HG03064 (cell line): Measurements from ENCODE around the gene ROBO2.

ENCODE experiments used
- ATAC-seq: cut with Tn5 transposase; IDR thresholded peaks from one replicate; pipeline ENCODE4 v1.9.1; 2021; ENCODE audit warnings: low read depth; ENCODE audit not compliant: unreplicated experiment

ROBO2 gene

DNA sequence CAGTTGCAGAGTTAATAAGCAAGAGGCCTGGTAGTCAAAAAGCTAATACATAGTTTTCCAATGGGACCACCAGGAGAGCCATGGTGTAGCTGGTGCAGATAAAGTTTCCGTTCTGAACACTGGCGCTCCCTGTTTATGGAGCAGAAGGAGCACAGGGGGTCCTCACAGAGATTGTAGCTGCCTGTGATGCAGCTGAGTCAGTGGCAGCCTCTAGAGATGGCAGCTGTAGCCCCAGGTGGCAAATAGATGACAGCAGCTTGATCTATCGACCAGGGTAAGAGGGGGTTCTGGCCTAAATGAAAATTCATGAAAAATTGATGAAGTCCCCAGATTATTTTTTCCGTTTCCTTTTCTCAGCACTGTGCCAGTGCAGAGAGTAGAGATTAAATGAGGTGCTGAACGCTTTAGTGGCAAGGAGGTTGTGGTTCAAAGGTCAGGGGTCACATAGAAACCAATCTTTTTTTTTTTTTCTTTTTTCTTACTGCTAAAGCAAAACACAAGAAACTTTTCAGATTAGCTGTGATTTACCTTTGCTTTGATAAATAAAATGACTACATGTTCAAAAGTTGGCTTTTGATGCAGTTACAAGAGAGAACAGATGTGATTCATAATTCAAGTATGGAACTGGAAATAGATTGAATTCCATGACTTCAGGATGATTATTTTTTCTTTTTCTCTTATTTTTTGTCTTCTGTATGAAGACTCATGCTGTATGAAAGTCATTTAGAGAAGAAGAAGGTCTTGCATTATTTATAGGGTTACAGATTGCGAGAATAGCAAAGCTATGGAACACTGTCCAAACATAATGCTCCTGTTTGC is 63.3 kb downstream of the ROBO2 start:
- no peak for ATAC-seq

DNA sequence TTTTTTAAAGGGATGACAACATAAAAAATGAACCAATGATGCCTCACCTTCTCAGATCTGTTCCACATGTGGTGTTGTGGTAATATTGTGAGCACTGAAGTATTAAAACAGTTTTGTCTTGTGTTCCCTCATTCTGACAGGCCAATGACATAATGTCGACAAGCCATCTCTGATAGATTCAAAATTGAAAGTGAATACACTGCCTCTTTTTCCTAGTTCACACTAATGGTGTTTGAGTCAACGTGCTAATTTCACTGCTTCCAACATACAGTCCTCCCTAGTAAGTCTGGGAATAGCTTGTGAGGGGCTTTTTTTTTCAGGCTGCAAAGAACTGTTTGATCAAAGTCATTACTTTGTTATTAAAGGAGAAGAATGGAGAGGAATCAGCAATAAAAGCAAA is 82.8 kb downstream of the ROBO2 start:
- no peak for ATAC-seq

DNA sequence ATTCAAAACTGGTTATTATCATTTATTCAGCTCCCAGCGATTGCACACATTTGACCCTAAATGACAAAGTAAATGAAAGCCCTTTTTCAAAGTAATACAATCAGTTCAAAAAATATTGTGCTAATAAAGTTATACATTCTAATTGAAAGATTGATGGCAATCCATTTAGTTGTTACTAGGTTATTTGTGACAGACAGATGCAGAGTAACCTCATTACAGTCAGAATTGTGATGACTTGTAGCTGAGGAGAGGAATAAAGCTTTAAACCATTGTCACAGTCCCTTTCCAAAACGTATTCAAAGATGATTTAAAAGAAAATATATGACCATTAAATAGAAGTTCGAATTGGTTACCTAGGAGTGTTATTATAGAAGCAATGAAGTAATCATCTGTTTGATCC is 86.1 kb downstream of the ROBO2 start:
- no peak for ATAC-seq

DNA sequence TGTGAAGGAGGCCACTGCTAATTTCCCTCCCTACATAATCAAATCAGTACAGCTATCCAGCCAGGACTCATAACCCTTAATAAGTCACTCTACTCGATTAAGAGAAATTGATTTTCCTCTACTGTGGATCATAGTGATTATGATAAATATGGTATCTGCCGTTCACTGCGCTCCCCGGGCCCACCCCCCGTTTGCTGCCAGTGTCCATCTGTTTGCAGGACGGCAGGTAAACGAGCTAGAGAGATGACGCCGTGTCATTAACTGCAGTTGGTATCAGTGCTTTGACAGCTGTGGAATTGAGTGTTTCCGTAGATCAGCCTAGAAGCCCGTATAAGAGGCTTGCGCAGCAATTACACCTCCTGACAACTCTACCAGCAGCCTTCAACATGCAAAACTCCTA is 94.9 kb downstream of the ROBO2 start:
- no peak for ATAC-seq

DNA sequence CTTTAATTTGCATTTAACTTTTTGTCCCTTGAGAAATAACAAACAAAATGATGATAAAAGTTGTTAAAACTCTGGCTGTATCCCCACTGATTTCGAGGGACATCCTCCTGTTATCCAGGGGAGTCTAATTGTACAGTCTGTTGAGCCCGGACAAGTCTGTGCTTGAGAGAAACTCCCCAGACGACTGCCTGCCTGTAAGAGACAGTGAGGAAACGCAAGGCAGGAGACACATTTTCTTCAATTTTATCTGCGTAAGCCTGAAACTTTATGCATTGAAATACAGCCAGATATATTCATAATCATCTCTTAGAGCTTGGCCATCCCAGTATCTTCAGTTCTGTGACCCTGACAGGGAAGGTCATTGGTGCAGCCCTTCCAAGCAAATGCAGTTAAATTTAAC is 97.7 kb downstream of the ROBO2 start:
- ATAC-seq: no peak

DNA sequence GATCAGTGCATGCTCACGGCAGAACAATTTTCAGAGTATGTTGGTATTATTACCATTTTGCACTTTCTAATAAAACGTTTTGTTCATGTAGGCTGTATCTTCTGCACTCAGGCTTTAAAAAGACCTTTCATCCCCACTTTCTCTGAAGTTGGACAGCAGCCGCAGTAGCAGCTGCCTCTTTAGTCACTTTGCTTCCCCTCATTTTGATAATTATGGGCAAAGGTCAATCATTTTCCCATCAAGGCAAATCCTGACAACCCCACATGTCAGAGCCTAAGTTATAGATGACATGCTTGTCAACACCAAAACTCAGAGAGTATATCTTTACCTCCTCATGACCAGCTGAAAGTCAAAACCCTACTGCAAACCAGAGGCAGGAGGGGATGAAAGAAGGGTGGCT is 99.7 kb downstream of the ROBO2 start:
- ATAC-seq: no peak

DNA sequence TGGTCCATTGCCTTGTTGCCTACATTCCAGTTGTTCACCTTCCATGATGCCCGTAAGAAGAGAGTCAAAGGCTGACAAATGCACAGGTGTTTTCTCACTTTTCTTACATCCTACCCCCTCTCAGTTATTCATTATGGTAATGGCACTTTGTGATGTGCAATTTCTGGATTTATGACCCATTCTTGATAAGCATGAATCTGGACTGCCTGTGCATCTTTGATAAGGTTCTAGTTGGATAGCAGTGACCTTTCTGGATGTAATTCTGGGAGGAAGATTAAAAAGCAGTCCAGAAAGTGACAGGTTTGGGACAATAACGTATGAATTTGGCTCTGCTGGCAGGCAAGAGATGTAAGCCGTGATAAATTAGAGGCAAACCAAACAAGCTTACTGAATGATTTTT is 101.5 kb downstream of the ROBO2 start:
- no peak for ATAC-seq

DNA sequence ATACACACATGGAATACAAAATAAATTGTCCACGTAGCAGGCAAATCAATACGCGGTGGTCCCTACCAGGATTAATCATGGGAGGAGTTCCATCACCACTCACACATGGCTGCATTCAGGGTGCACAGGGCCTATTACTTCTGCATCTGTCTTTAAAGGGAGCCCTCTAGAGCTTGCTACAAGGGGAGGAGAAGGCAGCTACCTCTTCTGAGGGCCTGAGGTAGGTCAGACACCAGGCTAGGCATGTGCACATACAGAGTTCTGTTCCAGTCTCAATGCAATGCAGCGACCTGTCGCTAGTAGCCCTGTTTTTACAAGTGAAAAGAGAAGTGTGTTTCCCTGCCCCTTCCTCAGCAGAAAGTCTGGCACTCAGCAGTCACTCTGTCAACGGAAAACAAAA is 102.7 kb downstream of the ROBO2 start:
- no peak for ATAC-seq

DNA sequence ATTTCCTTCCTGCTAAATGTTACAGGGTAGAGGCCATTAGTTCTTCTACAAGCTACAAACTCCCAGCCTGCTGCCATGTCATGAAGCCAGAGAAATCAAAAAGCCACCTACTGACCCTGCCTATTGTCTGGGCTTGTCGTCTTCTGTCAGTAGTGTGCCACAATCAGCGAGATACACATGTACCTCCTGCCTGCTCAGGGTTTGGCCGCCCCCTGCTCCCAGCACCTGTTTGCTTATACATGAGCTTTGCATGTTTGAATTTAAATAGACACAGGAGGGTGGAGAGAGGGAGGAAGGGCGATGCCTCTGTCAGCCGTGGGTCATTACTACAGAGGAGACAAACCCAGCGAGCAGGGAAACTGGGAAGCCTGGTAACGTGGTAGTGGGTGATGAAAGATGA is 106.1 kb downstream of the ROBO2 start:
- no peak for ATAC-seq

DNA sequence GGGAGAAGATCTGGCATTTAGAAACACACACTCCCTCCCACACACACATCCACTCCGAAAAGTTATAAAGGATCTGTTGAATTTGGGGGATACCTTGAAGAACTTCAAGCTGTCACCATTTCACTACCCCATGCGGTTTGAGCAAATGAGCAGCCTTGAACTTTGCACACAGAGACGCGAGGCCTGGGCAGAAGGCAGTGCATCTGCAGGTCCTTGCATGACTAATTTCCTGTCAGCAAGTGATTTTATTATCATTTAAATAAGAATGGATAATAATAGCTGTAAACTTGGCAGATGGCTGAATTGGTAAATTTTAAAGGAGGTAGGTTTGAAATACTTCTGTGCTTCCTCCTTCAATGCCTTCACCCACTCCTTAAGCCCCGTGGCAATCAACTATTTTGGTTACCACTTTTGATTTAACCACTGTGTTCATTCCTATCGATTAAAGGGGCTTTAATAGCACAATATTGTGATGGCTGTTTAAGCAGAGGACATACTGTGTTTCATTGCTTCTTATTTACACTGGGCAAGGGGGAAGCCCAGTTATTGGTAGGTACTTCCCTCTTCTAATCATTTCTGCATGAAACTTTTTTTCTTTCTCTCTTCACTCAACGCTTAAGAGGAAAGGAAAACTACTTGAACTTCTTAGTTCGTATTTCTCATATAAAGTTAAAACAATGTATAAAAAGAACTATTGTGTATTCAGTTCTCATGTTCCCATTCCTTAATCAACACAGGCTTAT is 108.1 kb downstream of the ROBO2 start:
- no peak for ATAC-seq

DNA sequence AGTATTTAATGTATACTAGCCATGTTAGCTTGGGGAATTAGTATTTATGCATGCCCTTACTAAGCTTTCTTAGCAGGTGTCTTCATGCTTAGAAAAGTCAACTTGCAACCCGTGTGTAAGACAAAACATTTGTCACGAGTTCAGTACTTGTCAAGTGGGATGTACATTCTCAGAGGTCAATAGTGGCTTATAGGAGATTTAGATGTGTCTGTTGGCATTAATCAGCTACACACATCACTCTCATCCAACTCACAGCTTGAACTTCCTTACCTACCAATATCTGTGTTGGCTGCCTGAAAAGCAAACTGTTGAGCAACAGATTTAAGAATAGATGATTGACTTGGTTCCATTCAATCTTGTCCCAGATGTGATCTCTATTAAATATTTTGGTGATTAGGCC is 109.5 kb downstream of the ROBO2 start:
- ATAC-seq: no peak

DNA sequence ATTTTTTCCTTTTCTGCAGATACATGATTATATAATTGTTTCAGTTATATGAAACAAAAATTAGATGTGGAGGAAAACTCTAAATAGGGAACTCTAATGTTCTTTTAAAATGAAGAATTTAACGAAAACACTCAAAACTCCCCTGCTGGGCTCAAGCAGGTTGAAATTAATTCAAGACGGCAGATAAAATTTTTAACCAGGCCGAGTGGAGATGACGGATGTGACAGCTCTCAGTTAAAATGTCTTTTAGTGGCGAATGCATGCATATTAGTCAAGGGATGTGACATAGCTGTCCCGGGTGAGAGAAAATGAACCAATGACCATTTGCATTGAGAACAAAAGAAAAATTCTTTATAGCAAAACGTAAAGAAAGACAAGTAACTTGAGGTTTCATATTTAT is 110.1 kb downstream of the ROBO2 start:
- ATAC-seq: no peak

DNA sequence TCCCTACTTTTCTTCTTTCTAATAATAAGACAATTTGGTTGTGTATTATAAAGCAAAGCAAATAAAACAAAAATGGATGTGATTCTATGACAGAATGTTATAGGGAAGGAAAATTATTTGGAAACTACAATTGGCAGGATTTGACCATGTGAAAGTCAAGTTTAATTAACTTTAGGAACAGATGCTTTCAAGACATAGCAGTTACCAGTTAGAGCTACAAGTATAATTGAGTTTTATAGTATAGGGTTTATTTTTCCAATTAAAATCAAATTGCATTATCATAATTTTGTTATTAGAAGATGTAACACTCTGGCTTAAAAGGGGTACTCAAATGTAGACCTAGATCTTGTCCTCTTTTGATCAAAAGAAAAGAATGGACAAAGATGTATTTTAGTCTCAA is 110.9 kb downstream of the ROBO2 start:
- no peak for ATAC-seq

DNA sequence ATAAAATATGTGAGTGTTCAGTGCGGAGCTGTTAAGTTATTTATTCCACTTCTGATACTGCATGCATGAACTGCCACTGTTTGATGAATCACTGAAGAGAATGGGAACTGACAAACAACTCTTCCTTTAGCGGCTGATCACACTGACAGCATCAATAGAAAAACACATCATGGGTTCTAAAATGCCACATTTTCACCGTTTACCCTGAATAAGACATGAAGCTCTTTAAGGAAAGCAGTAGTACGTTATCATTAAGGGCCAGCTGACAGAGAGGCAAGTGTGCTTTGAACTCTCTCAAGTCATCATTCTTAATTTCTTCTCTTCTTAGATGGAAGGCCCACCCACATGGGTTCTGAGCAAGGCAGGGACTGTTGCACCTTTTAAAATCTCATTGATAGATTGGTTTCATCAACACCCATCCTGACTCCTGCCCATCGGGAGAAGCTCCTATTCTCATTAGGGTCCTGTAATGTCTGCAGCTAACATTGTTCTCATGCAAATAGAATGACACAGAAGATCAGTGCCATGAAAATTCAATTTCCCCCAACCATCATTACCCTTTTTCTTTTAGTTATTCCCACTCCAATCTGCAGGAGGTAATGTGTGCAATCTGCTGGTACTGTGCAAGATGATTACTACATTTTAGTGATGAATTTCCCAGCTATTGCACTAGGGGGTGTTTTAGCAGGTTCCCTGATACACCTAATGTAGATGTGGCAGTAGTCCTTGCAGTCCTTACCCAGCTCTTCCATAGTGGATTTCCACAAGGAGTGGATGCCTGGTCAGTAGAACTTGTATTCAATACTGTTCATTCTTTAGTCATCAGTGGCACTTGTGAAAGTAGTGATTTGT is 119.1 kb downstream of the ROBO2 start:
- ATAC-seq: no peak

DNA sequence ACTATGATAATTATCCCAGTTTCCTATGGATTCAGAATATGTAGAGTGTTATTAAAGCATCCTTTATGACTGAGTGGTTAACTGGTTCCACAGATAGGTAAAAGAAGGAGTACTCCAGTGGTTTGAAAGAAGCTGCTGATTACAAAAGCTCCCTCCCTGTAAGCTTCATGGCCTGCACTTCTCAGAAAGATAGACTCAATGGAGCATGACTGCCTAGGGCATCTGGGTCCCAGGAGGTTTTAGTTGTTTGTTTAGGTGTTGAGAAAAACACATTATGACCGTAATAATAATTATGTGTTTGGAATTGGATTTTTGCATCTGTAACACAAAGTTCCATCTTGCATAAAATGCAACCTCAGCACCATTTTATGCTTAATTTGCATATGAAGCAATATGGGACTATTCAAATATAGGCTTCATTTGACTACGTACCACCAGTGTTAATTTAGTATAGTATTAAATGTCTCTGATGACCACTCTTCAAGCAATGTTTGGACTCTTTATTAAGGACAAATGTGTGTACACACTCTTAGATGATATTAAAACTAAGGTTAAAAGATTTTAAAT is 121.1 kb downstream of the ROBO2 start:
- ATAC-seq: no peak

DNA sequence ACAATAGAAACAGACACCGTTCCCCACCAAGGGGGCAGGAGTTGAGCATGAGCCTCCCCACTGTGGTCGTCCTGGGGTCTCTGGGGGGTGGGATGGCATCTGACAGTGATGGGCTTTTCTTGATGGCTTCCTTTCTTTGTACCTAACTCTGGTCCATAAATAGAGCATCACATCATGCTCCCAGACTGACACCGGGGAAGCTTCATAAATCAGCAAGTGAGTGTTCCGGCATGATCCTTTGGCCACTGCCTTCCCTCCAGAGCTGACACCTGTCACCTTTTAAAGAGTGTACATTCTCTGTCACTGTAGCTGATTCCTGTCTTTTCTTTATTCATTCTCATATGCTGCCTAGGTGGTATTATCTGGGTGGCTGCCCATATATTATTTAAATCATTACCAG is 129.9 kb downstream of the ROBO2 start:
- ATAC-seq: no peak

DNA sequence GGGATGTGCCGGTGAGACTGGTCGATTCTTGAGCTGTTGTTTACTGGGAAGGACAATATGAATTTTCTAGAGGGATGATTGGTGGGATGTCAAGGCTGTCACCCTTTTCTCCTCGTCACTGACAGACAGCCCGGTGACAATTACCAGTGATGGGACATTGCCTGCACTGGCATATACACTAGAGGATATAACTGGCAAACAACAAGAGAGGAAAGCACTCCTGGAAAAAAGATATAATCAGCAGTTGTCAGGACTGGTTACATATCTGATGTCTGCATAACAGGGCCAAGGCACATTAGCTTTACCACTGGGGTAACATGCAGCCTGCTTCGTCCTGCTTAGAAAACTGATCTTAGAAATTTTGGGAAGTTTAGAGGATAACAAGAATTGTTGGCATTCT is 131.1 kb downstream of the ROBO2 start:
- ATAC-seq: no peak

DNA sequence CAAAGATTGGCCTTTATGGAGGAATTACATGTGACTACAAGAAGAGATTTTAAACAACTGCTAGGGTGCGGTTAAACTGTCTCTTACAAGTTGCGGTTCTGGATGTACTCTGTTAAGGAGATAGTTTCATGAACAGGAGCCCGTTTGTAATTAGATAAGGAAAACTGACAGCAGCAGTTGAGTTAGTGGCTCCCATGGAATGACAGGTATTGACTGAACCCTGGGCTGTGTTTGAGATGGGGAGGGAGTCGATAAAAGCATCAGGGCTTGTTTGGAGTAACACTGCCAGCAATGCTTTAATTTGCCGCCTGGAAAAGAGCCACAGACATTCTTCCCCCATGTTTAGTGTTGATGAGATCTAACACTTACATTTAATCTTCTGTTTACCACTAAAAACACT is 139.9 kb downstream of the ROBO2 start:
- no peak for ATAC-seq

DNA sequence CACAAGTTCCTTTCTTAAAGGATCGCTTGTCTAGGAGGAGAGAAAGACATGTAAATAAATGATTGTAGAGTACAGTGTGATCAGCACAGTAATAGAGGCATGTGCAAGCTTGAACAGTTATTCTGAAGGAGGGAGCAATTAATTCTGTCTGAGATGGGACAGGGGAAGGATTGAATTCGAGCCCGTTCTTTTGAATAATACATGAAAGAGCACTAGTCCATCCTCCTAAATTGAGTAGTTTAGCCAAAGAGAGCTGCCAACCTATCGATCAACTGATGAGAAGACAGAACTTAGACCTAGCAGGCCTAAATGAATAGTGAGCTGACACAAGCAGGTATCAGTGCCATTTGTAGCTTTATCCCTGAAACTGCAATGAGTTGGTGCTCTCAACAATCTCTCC is 142.4 kb downstream of the ROBO2 start:
- no peak for ATAC-seq

DNA sequence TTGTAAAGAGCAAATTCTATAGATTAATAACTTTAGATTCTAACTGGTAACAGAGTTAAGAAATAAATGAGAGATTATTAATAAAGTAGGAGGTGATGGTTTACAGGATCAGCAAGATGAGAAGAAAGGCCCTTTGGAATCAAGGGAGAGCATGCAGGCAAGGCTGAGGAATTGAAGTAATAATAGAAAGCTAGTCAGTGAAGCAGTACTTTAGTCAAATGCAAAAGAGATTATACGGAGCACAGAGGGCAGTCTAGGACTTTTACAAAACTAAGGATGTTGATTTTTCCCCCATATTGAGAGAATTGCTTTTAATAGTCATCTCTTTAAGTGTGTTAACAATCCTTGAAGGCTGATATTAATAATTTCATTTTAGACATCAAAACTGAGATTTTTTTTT is 146.4 kb downstream of the ROBO2 start:
- no peak for ATAC-seq

DNA sequence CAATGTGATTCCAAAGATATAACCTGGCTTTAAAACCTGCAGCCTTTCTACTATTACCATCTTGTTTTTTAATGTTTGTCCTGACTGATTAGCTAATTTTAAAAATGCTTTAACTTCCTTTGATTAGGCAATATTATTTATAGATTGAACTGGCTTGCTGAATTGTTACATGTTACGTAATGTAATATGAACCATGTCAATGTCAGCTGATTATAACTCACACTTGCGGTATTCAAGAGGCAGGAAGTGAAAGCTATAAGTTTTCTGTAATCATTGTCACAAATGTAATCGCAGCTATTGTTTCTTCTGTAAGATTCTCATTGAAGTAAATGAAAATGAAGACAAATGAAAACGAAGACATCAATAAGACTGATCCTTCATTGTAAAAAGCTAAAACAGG is 146.8 kb downstream of the ROBO2 start:
- ATAC-seq: no peak
